GM18505 (cell line): ENCODE data around the gene RD3L.

ENCODE experiments used
- ATAC-seq: cut with Tn5 transposase; IDR thresholded peaks from one replicate; pipeline ENCODE4 v1.9.1; 2021; ENCODE audit not compliant: unreplicated experiment
- POLR2A ChIP-seq: IDR thresholded peaks from 4 replicates; pipeline ENCODE4 v1.6.1; 2011; ENCODE audit warnings: borderline replicate concordance; ENCODE audit not compliant: insufficient read depth, insufficient read length; ENCODE audit errors: extremely low read depth

The RD3L gene

GRCh38 chr14:103896578-103896977 lies 45.8 kb downstream of the RD3L start:
- TF ChIP-seq POLR2A, result no peak
- ATAC-seq, result no peak

- TF ChIP-seq POLR2A, result no peak
- no peak for ATAC-seq
These were observed 47.6 kb downstream of the RD3L start for GRCh38 chr14:103894723-103895059.

GRCh38 chr14:103894034-103894722 lies 48.2 kb downstream of the RD3L start:
- ATAC-seq, result no peak
- no peak for TF ChIP-seq POLR2A

GRCh38 chr14:103892247-103892646 lies 50.1 kb downstream of the RD3L start:
- no peak for TF ChIP-seq POLR2A
- ATAC-seq, result no peak

- TF ChIP-seq POLR2A, result no peak
- ATAC-seq, result no peak
These were observed 50.6 kb downstream of the RD3L start for GRCh38 chr14:103891667-103892215.

GRCh38 chr14:103890821-103891666 lies 51.3 kb downstream of the RD3L start:
- no peak for TF ChIP-seq POLR2A
- ATAC-seq, result no peak
